Erythroblast (primary cell): Measurements from ENCODE around the gene IFI44L.

ENCODE experiments used
- GATA1 ChIP-seq: IDR thresholded peaks from 2 replicates; pipeline ENCODE4 v1.6.1; 2011; ENCODE audit warnings: low read depth, mild to moderate bottlenecking, control low read depth, low read length, moderate library complexity
- POLR2A ChIP-seq: IDR thresholded peaks from 2 replicates; pipeline ENCODE4 v1.6.1; 2011; ENCODE audit warnings: mild to moderate bottlenecking, low read length

GRCh38 chr1:78624035-78624434, 3.8 kb downstream of the IFI44L start:
- no peak for TF ChIP-seq POLR2A
- TF ChIP-seq GATA1 = no peak
